Neuronal stem cell (in vitro differentiated cells): Measurements from ENCODE around the gene GALM.

ENCODE experiments used
- DNase-seq: peaks from one replicate; pipeline ENCODE4 v3.0.0-alpha.2; 2013; ENCODE audit warnings: low spot score
- H2AFZ ChIP-seq: one replicate; pipeline ENCODE4 v1.6.1; 2013; ENCODE audit warnings: mild to moderate bottlenecking, low read length, inconsistent platforms
- H2AK5ac ChIP-seq: 2 replicates; pipeline ENCODE4 v1.6.1; 2013; ENCODE audit warnings: low read depth, mild to moderate bottlenecking, inconsistent platforms, low read length, moderate library complexity, mixed read lengths
- H2BK120ac ChIP-seq: 2 replicates; pipeline ENCODE4 v1.6.1; 2013; ENCODE audit warnings: low read depth, mild to moderate bottlenecking, inconsistent platforms, low read length, moderate library complexity, mixed read lengths
- H2BK12ac ChIP-seq: one replicate; pipeline ENCODE4 v1.6.1; 2013; ENCODE audit warnings: low read length, inconsistent platforms
- H2BK15ac ChIP-seq: 2 replicates; pipeline ENCODE4 v1.6.1; 2013; ENCODE audit warnings: mild to moderate bottlenecking, low read length, inconsistent platforms, mixed read lengths
- H2BK5ac ChIP-seq: one replicate; pipeline ENCODE4 v1.6.1; 2013; ENCODE audit warnings: inconsistent platforms, mild to moderate bottlenecking, low read length, moderate library complexity
- H3K14ac ChIP-seq: one replicate; pipeline ENCODE4 v1.6.1; 2013; ENCODE audit warnings: low read length, inconsistent platforms
- H3K18ac ChIP-seq: 2 replicates; pipeline ENCODE4 v1.6.1; 2013; ENCODE audit warnings: low read length, inconsistent platforms
- H3K23ac ChIP-seq: 2 replicates; pipeline ENCODE4 v1.6.1; 2013; ENCODE audit warnings: low read depth, mild to moderate bottlenecking, mixed read lengths, low read length, inconsistent platforms; ENCODE audit not compliant: poor library complexity
- H3K27ac ChIP-seq: replicated peaks from 3 replicates; pipeline ENCODE4 v1.5.1; 2013; ENCODE audit warnings: low read length, inconsistent platforms
- H3K27me3 ChIP-seq, 3 experiments: 2 replicates each; pipeline ENCODE4 v1.6.1; 2013; ENCODE audit warnings: low read length in 3 of 3, mild to moderate bottlenecking in 2 of 3, inconsistent platforms in 1 of 3, low read depth in 1 of 3, mixed read lengths in 1 of 3, moderate library complexity in 1 of 3; ENCODE audit not compliant: control insufficient read depth in 3 of 3, insufficient read depth in 3 of 3
- H3K36me3 ChIP-seq, 2 donors: replicated peaks in 1 of 2; 2 replicates each; pipeline ENCODE4 v1.6.1; 2013; ENCODE audit warnings: low read length in 2 of 2; ENCODE audit not compliant: control insufficient read depth in 2 of 2, insufficient read depth in 2 of 2
- H3K4ac ChIP-seq: 2 replicates; pipeline ENCODE4 v1.6.1; 2013; ENCODE audit warnings: inconsistent platforms, mild to moderate bottlenecking, low read length, moderate library complexity
- H3K4me1 ChIP-seq, 2 donors: 1 replicate in 1 of 2; 2 replicates in 1 of 2; pipeline ENCODE4 v1.6.1; 2013; ENCODE audit warnings: low read length in 2 of 2, low read depth in 1 of 2; ENCODE audit not compliant: control insufficient read depth in 2 of 2, insufficient read depth in 1 of 2
- H3K4me2 ChIP-seq: one replicate; pipeline ENCODE4 v1.6.1; 2013; ENCODE audit warnings: mild to moderate bottlenecking, low read length, inconsistent platforms; ENCODE audit not compliant: insufficient read depth, poor library complexity, severe bottlenecking
- H3K4me3 ChIP-seq, 2 donors: 2 replicates each; pipeline ENCODE4 v1.5.1; 2013; ENCODE audit warnings: low read length in 2 of 2, mild to moderate bottlenecking in 2 of 2, inconsistent platforms in 1 of 2, moderate library complexity in 1 of 2
- H3K79me1 ChIP-seq: one replicate; pipeline ENCODE4 v1.6.1; 2013; ENCODE audit warnings: low read depth, mild to moderate bottlenecking, inconsistent platforms, low read length, moderate library complexity
- H3K9ac ChIP-seq: one replicate; pipeline ENCODE4 v1.6.1; 2013; ENCODE audit warnings: mild to moderate bottlenecking, low read depth, low read length, inconsistent platforms; ENCODE audit not compliant: poor library complexity
- H3K9me3 ChIP-seq, 2 donors: replicated peaks in 1 of 2; 2 replicates each; pipeline versions ENCODE3 to v1.6.1; 2013; ENCODE audit warnings: low read length in 2 of 2, mild to moderate bottlenecking in 2 of 2, inconsistent platforms in 1 of 2, low read depth in 1 of 2, mixed read lengths in 1 of 2, moderate library complexity in 1 of 2; ENCODE audit not compliant: control insufficient read depth in 2 of 2, insufficient read depth in 1 of 2
- H4K8ac ChIP-seq: one replicate; pipeline ENCODE4 v1.6.1; 2013; ENCODE audit warnings: low read depth, mild to moderate bottlenecking, inconsistent platforms, low read length, moderate library complexity
- H4K91ac ChIP-seq: one replicate; pipeline ENCODE4 v1.6.1; 2013; ENCODE audit warnings: low read length, low read depth, mild to moderate bottlenecking, inconsistent platforms; ENCODE audit not compliant: poor library complexity
- WGBS, 2 donors: extraction: QIAGEN DNeasy Blood & Tissue Kit; methylation state at CpG; one replicate each; pipeline ENCODE4 v1.1.7; 2013; ENCODE audit warnings: missing lambda C conversion rate in 2 of 2, mixed read lengths in 1 of 2; ENCODE audit not compliant: insufficient read length in 2 of 2, insufficient replicate concordance in 1 of 2; ENCODE audit errors: extremely low coverage in 2 of 2; 5-methylcytosine and 5-hydroxymethylcytosine counted together

GALM gene

DNA sequence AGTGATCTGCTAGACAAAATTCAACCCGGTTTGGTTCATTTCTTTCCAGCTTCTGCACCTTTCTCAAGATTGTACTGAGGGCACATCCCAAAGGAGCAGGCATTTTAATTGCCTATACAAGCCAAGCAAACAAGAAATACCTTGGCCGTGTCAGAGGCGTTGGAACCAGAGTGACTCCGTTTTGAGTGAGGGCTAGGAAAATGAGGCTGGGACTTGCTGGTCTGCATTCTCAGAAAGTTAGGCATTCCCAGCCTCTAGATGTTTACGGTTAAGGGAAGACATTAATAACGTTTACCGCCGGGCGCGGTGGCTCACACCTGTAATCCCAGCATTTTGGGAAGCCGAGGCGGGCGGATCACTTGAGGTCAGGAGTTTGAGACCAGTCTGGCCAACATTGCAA lies 110.6 kb downstream of the GALM start:
- H3K18ac ChIP-seq = no peak overlapping the region
- peaks cover 0 to 3% (median 0%) of the 10 kb centered on the region in 3 experiments for H3K27me3 ChIP-seq
- H3K9me3 ChIP-seq = no peaks in the 10 kb centered on the region
- no peak for DNase-seq
- H4K8ac ChIP-seq = no peak overlapping the region
- H3K79me1 ChIP-seq = peaks cover 2% of the 10 kb centered on the region
- H2AFZ ChIP-seq = peak overlapping the region; percentile 16
- H2BK12ac ChIP-seq = no peak overlapping the region
- no peak overlapping the region for H3K4me3 ChIP-seq
- no peak overlapping the region for H2AK5ac ChIP-seq
- no peak overlapping the region for H3K9ac ChIP-seq
- no peak overlapping the region for H2BK120ac ChIP-seq
- peaks cover 2 to 5% of the 10 kb centered on the region in 2 donors for H3K36me3 ChIP-seq
- H3K4me1 ChIP-seq = no peaks in the 10 kb centered on the region
- H3K4me2 ChIP-seq = no peak overlapping the region
- WGBS, 2 donors = no CpG with 5 or more reads among the region's 13 CpGs
- no peak overlapping the region for H3K23ac ChIP-seq
- no peak overlapping the region for H3K4ac ChIP-seq
- H3K27ac ChIP-seq = no peak overlapping the region
- no peak overlapping the region for H2BK5ac ChIP-seq
- H3K14ac ChIP-seq = no peak overlapping the region
- no peak overlapping the region for H4K91ac ChIP-seq
- H2BK15ac ChIP-seq = no peak overlapping the region

DNA sequence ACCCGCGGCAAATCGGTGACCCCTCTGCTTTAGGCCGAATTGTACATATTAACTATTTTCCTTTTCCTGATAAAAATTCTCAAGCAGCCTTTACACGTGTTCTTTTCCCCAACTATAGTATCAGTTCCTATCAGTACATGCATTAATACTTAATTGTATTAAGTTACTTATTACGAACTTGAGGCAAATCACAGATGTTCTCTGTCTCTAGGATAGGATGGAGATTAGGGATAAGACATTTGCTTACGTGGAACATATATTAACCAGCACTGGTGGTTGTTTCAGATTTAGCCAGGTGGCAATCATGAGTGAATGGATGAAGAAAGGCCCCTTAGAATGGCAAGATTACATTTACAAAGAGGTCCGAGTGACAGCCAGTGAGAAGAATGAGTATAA lies 112.8 kb downstream of the GALM start:
- Histone ChIP-seq H3K4me3 (peak overlapping the region; percentile 60 to 83), H3K36me3 (peaks cover 4 to 13% of the 10 kb centered on the region in 2 donors), H4K91ac (no peak overlapping the region), H3K4me2 (peak overlapping the region; percentile 60), H2AFZ (peak overlapping the region; percentile 82), H2BK120ac (no peak overlapping the region), H2AK5ac (no peak overlapping the region), H3K4ac (no peak overlapping the region), H3K27ac (no peak overlapping the region), H4K8ac (no peak overlapping the region), H3K9ac (peak overlapping the region; percentile 17), H3K9me3 (no peaks in the 10 kb centered on the region), H2BK12ac (no peak overlapping the region), H2BK5ac (no peak overlapping the region), H3K4me1 (no peaks in the 10 kb centered on the region), H2BK15ac (no peak overlapping the region), H3K18ac (no peak overlapping the region), H3K27me3 (peaks cover 0 to 3% (median 0%) of the 10 kb centered on the region in 3 experiments), H3K79me1 (no peaks in the 10 kb centered on the region), H3K14ac (no peak overlapping the region), H3K23ac (no peak overlapping the region)
- DNase-seq = no peak
- no CpG with 5 or more reads among the region's 8 CpGs for WGBS, 2 donors

DNA sequence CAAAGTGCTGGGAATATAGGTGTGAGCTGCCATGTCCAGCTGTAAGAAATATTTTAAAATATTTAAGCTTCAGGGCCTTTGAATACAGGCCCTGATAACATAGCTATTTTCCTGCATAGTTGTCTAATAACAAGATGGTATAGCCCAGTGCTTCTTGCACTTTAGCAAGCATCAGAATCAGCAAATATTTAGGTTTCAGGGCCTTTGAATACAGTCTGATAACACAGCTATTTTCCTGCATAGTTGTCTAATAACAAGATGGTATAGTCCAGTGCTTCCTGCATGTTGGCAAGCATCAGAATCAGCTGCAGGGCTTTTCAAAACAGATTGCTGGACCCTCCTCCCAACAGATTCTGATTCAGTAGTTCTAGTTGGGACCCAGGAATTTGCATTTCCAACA lies 117.7 kb downstream of the GALM start:
- no peaks in the 10 kb centered on the region for H3K27me3 ChIP-seq
- DNase-seq = no peak
- no peak overlapping the region for H2BK120ac ChIP-seq
- no peak overlapping the region for H3K4ac ChIP-seq
- H2AFZ ChIP-seq = no peak overlapping the region
- no peak overlapping the region for H2BK12ac ChIP-seq
- H3K9ac ChIP-seq = no peak overlapping the region
- H2BK5ac ChIP-seq = no peak overlapping the region
- no peak overlapping the region for H3K14ac ChIP-seq
- no peak overlapping the region for H3K18ac ChIP-seq
- no peak overlapping the region for H4K8ac ChIP-seq
- peaks cover 0 to 2% of the 10 kb centered on the region in 2 donors for H3K4me1 ChIP-seq
- no peak overlapping the region for H3K4me3 ChIP-seq
- no peak overlapping the region for H2BK15ac ChIP-seq
- no peak overlapping the region for H4K91ac ChIP-seq
- H3K36me3 ChIP-seq = peaks cover 4 to 13% of the 10 kb centered on the region in 2 donors
- no peak overlapping the region for H2AK5ac ChIP-seq
- H3K4me2 ChIP-seq = no peak overlapping the region
- H3K79me1 ChIP-seq = no peaks in the 10 kb centered on the region
- no peak overlapping the region for H3K27ac ChIP-seq
- H3K23ac ChIP-seq = no peak overlapping the region
- no peaks in the 10 kb centered on the region for H3K9me3 ChIP-seq
